DMS79 (cell line): Measurements from ENCODE around the gene PFKFB3.
"Not testable (repeated sequence)": the region's sequence is repeated elsewhere in the genome, so short reads cannot be mapped to it uniquely, and the experiment has no call there.

ENCODE experiments used
- DNase-seq: peaks from one replicate; lab custom pipeline; 2025; lab: John Stamatoyannopoulos, UW

PFKFB3 gene

GRCh38 chr10:6178581-6178980, 24.2 kb upstream of the PFKFB3 start:
- no peak for DNase-seq

DNA sequence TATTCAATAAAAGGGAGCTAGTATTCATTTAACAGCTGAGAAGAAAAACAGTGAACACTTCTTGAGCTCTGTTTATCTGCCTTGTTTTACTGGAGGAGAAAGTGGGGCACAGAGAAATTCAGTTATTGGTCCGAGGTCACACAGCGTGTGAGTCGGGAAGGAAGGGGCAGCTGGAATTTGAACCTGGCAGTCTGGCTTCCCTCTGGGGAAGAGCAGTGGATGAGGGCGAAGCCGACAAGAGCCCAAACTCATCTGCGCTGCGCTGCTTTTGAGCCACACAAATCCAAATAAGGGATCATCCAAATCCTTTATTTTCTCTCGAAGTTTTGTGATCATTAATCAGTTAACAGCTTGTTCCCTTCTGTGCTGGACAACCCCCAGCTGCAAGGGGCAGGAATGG, 23.7 kb upstream of the PFKFB3 start:
- DNase-seq, result no peak

DNA sequence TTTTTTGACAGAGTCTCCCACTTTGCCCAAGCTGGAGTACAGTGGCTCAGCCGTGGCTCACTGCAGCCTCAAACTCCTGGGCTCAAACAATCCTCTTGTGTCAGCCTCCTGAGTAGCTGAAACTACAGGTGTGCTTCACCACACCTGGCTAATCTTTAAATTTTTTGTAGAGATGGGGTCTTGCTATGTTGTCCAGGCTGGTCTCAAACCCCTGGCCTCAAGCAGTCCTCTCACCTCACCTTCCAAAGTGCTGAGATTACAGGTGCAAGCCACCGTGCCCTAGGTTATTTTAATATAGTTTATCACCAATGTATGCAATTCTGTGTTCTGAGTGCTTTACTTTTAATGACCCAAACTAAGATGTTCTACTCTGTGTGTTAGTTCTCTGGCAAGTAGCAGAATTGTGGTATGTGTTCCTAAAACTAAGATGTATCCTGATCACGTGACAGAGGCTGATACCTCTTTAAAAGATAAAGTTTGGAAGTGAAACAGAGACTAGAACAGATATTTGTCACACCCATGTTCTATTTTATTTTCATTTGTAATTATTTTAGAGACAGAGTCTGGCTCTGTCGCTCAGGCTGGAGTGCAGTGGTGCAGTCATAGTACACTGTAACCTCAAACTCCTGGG, 22.1 kb upstream of the PFKFB3 start:
- DNase-seq, result no peak

- no peak for DNase-seq
Observed at GRCh38 chr10:6181249-6181648, 21.5 kb upstream of the PFKFB3 start.

- no peak for DNase-seq
Observed at GRCh38 chr10:6182454-6183098, 20.2 kb upstream of the PFKFB3 start.

DNA sequence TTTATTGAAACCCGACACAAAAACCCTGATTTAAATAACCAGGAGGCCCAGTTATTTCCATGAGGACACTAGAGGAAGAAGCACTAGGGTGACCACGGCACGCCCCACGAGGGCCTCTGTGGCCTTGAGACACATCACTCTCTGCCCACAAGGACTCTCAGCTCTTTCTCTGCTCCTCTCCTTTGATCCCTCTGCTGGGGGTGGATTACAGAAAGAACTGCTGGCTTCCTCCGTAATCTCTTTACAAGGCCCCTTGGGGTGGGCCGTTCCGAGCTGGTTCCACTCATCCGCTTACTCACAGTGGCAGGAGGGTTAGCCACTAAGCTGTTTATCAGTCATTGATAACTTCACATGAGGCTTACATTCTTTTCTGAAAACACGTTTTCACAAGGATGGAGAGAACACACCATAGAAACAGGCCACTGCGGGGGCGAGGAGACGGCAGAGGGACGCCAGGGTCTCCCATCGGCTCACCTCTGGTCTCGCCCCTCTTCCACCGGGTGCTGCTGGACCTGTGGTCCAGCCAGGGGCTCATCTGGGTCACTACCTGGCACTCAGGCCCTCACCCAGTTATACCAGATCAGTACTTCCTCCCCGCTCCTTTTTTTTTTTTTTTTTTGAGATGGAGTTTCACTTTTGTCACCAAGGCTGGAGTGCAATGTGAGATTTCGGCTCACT, 17.6 kb upstream of the PFKFB3 start:
- no peak for DNase-seq

GRCh38 chr10:6186894-6187256, 15.9 kb upstream of the PFKFB3 start:
- DNase-seq, result no peak

DNA sequence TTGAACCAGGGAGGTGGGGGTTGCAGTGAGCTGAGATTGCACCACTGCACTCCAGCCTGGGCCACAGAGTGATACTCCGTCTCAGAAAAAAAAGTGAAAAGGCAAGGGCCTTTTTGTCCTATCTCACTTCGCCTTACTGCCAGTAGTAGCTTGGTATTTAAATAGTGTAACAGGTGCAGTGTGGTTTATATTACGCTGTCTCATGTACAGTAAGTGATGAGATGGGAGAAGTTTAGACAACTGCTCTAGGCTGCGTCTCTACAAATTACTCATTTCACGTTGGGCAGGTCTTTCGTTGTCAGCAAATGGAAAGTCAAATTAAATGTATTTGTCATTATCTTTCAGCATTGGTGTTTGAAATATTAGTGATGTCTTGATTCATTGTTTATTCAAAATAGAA, 15.5 kb upstream of the PFKFB3 start:
- DNase-seq, result no peak

DNA sequence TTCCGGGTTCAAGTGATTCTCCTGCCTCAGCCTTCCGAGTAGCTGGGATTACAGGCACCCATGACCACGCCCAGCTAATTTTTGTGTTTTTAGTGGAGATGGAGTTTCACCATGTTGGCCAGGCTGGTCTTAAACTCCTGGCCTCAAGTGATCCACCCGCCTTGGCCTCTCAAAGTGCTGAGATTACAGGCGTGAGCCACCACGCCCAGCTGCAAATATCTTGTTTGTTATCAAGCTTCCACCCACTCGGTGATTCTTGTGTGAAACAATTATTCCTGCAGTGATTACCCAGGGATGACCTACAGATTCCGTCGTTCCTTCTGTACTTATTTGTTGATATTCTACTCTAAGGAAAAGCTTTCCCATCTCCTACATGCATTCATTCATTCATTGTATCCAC, 12.7 kb upstream of the PFKFB3 start:
- DNase-seq, result not testable (repeated sequence)

GRCh38 chr10:6191147-6191546, 11.6 kb upstream of the PFKFB3 start:
- no peak for DNase-seq

GRCh38 chr10:6191569-6191968, 11.2 kb upstream of the PFKFB3 start:
- no peak for DNase-seq

DNA sequence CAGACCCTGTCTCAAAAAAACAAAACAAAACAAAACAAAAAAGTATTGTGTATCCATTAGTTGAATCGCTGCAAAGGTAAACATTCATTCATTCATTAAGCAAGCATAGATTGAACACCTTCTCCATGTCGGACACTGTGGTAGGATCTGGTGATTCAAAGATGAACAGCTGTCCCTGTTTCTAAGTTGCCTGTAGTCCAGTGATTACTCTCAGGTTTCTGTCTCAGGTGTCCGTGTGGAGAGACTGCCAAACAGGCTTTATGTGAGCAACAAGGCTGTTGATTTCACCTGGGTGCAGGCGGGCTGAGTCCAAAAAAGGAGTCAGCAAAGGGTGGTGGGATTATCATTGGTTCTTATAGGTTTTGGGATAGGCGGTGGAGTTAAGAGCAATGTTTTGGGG, 9.4 kb upstream of the PFKFB3 start:
- DNase-seq, result not testable (repeated sequence)

- DNase-seq, result no peak
Observed at GRCh38 chr10:6194311-6194710, 8.4 kb upstream of the PFKFB3 start.

DNA sequence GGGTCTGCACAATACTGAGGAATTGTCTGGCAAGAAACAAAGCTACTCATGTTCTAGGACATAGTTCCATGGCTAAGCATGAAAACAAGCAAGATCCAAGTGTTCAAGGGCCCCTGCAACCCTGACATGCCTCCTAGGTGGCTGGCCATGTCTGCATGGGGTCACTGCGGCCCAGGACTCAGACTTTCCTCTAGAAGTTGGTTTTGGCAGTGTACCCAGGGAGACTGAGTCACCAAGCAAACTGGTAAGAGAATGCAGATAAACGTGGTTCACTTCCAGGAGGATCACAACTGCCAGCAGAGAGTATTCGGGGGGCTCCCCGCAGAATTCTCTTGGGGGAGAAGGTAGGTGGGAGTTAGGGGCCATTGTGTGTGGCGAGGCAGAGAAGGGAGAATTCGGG, 7.4 kb upstream of the PFKFB3 start:
- no peak for DNase-seq

DNA sequence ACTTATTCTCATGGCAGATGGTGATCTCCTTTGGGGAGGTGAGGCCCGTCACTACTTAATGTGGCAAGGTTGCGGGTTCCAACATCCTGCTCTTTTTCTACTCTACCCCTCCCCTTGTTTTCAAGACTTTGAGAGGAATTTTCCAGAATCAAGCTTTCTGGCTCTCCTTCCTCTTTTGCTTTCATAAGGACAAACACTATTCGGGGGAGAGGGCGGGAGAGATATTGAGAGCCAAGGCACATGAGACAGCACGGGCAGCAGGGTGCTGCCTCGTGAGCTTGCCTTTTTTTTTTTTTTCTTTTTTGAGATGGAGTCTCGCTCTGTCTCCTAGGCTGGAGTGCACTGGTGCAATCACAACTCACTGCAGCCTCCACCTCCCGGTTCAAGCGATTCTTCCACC, 6.9 kb upstream of the PFKFB3 start:
- no peak for DNase-seq

DNA sequence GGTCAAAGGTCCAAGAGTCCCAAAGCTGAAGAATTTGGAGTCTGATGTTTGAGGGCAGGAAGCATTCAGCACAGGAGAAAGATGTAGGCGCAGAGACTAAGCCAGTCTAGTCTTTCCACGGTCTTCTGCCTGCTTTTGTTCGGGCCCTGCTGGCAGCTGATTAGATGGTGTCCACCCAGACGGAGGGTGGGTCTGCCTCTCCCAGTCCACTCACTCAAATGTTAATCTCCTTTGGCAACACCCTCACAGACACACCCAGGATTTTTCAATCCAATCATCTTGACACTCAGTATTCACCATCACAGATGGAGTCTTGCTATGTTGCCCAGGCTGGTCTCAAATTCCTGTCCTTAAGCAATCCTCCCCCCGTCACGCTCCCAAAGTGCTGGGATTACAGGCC, 6.2 kb upstream of the PFKFB3 start:
- not testable (repeated sequence) for DNase-seq

DNA sequence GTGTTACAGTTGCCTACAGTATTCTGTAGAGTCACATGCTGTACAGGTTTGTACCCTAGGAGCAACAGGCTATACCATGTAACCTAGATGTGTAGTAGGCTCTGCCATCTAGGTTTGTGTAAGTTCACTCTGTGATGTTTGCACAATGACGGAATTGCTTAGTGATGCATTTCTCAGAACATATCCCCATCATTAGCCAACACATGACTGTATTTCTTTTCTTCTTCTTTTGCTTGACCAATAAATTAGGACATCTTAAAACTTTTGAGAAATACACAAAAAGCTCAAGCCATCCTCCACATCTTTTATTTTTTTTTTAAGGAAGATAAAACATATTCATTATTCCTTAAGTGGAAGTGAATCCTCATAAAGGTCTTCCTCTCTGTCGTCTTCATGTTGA, 5.4 kb upstream of the PFKFB3 start:
- DNase-seq, result no peak

DNA sequence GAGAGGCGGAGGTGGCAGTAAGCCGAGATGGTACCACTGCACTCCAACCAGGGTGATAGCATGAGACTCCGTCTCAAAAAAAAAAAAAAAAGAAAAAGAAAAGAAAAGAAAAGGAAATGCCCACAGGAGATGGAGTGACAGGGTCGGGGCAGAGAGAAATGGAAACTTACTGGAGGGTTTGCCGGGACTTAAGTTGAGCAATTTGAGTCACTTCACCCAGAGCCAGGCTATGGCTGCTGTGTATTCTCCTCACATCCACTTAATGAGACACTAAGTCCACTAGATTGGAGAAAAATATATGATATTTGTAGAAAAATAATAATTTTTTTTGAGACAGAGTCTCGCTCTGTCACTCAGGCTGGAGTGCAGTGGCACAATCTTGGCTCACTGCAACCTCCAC, 4.6 kb upstream of the PFKFB3 start:
- DNase-seq, result no peak

DNA sequence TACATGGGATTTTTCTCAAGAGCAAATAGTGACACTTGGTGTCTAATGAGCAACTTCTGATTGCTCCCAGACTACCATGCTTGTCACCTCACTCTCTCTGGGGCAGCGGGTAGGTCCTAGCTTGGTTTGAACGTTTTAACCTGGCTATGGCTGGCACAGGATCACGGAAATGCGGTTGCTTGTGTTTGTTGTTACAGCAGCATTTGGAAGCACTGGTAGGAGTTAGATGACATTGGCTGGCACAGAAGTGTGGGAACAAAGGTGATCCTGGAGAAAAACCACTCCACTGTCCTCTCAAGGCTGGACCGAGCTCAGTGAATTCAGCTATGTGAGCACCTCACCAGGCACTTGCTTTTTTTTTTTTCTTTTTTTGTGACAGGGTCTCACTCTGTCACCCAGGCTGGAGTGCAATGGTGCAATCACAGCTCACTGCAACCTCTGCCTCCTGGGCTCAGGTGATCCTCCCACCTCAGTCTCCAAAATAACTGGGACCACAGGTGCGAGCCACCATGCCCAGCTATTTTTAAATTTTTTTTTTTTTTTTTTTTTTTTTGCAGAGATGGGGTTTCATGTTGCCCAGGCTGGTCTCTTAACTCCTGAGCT, 3.5 kb upstream of the PFKFB3 start:
- no peak for DNase-seq

DNA sequence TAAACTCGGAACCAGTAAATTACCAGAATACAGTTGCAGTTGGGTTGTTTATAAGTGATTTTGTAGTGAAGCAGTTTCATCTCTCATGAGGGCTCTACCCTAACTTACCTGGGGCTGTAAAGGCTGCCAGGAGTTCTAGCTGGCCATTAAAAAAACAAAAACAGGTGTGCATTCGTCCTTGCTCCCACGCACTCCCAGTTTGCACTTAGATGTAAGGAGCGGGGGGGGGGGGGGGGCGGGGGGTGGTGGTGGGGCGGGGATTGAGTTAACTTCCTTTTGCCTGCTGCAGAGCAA, 2.3 kb upstream of the PFKFB3 start:
- no peak for DNase-seq

DNA sequence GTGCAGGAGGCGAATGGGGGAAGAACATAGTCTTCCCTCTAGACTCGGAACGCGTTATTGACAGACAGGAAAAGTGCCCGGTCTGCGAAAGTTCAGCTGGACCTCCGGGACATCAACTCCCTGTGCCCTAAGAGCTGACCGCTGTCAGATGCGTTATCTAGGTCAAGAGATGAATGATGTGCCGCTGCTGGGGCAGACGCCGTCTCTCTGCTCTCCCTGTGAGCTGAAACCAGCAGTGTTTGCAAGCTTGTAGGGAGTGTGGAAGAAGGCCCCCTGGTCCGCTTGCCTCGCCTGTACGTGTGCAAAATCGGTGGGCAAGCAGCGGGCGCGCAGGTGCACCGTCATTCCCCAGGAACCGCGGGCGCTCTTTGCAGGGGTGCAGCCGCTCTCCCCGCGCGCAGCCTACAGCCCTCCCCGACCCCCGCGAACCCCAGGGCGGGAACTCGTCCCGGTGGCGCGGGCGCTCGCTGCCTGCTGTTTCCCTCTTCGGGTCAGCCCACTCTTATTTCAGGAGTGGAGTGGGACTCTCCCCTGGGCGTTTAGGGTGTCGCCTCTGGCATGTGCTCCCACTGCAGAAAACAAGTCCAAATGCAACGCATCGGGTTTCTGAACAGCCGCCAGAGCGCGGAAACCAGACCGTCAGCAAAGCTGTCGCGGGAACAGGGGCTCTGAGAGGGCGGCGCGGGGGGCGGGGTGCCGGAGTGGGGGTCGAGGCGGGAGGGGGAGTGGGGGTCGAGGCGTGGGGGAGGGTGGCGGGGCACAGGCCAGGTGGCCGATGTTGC, 1.8 kb upstream of the PFKFB3 start:
- DNase-seq, result no peak

GRCh38 chr10:6201516-6201975, 1.2 kb upstream of the PFKFB3 start:
- no peak for DNase-seq
